Activated CD8-positive, alpha-beta T cell treated with anti-CD3 and anti-CD28 coated beads for 36 hours (primary cell): ENCODE measurements around the gene ZFPL1. TPM values are rescaled to one million over a fixed set of nuclear protein-coding genes. Genes with fewer than 3 reads are reported as not detected.

Experiments
- ATAC-seq: fragments of 200-7000 bp; cut with Tn5 transposase; one replicate; pipeline ENCODE4 v1.10.0; 2021; ENCODE audit warnings: mild to moderate bottlenecking, moderate library complexity
- CTCF ChIA-PET: fragments of 350-600 bp; sonication (Branson Sonifier 250); formaldehyde crosslinking; loops from one replicate; lab custom pipeline; 2021; ENCODE audit warnings: antibody characterized with exemption; lab: Charles Lee
- POLR2A ChIA-PET: fragments of 350-600 bp; sonication (Branson Sonifier 250); formaldehyde crosslinking; loops from one replicate; lab custom pipeline; 2021; ENCODE audit warnings: antibody characterized with exemption; lab: Charles Lee
- DNase-seq: peaks from one replicate; pipeline ENCODE4 v3.0.0-alpha.2; 2020
- H3K27ac Mint-ChIP-seq: one replicate; pipeline ENCODE4 v1.8.0; 2021; ENCODE audit warnings: mild to moderate bottlenecking, mixed read lengths
- H3K27me3 Mint-ChIP-seq: one replicate; pipeline ENCODE4 v1.8.0; 2021; ENCODE audit warnings: mixed read lengths
- H3K36me3 Mint-ChIP-seq: one replicate; pipeline ENCODE4 v1.8.0; 2021; ENCODE audit warnings: low read depth, mixed read lengths
- H3K4me1 Mint-ChIP-seq: one replicate; pipeline ENCODE4 v1.8.0; 2021; ENCODE audit warnings: low read depth, mixed read lengths
- H3K4me3 Mint-ChIP-seq: one replicate; pipeline ENCODE4 v1.8.0; 2021; ENCODE audit warnings: mild to moderate bottlenecking, moderate library complexity, mixed read lengths
- H3K9me3 Mint-ChIP-seq: one replicate; pipeline ENCODE4 v1.8.0; 2021; ENCODE audit warnings: mixed read lengths
- CTCF ChIP-seq: fragments of 200-600 bp; IDR thresholded peaks from one replicate; pipeline ENCODE4 v1.8.0; 2022; ENCODE audit warnings: antibody characterized with exemption, mild to moderate bottlenecking
- intact Hi-C: fragments of 100-400 bp; cut with micrococcal nuclease; formaldehyde crosslinking; loops from one replicate; pipeline ENCODE4 v1.10.0; 2022
- total RNA-seq, 2 experiments: library from RNA; stranded (reverse); gene quantifications; one replicate each; pipeline ENCODE4 v1.2.3, GENCODE V29; 2021

The ZFPL1 gene
- total RNA-seq, 2 experiments from 2014 or later, result 27.1 to 28.2 TPM

GRCh38 chr11:65124480-65125196 lies 40.6 kb downstream of the ZFPL1 start:
- TF ChIP-seq CTCF, result no peak
- DNase-seq, result no peak
- intact Hi-C loops, result no loop called here
- Mint-ChIP-seq H3K27me3 (no peaks in the 10 kb centered on the region), H3K9me3 (no peaks in the 10 kb centered on the region), H3K27ac (peak overlapping the region; percentile 72), H3K4me3 (peak overlapping the region; percentile 57), H3K36me3 (peaks cover 47% of the 10 kb centered on the region), H3K4me1 (peaks cover 33% of the 10 kb centered on the region)
- no peak for ATAC-seq
- CTCF ChIA-PET, result interaction anchor here (1.3 to 1.7 kb wide), 2 partner anchors 11 to 14 kb away, joined by 5 to 6 read pairs; no protein-coding TSS in a partner anchor
- POLR2A ChIA-PET, result interaction anchor here (1.0 to 1.7 kb wide), 2 partner anchors 10 to 298 kb away, joined by 3 to 16 read pairs; partner anchors contain the start of genes NEAT1 and SYVN1

GRCh38 chr11:65125197-65126056 lies 41.4 kb downstream of the ZFPL1 start:
- ChIA-PET CTCF (interaction anchor here (1.7 kb wide), 1 partner anchor 15 kb away, joined by 5 read pairs; no protein-coding TSS in a partner anchor), POLR2A (interaction anchor here (0.6 to 1.7 kb wide), 3 partner anchors 9 to 11 kb away, joined by 3 to 16 read pairs (median 5); partner anchors contain the start of gene SYVN1)
- Mint-ChIP-seq H3K4me1 (peaks cover 25% of the 10 kb centered on the region), H3K27ac (peak overlapping the region; percentile 15), H3K9me3 (no peaks in the 10 kb centered on the region), H3K27me3 (no peaks in the 10 kb centered on the region), H3K4me3 (no peak overlapping the region), H3K36me3 (peaks cover 39% of the 10 kb centered on the region)
- ATAC-seq (no peak), DNase-seq (no peak)
- TF ChIP-seq CTCF, result no peak
- intact Hi-C loops, result no loop called here

- no peak for TF ChIP-seq CTCF
- Mint-ChIP-seq H3K4me3 (no peak overlapping the region), H3K9me3 (no peaks in the 10 kb centered on the region), H3K4me1 (peaks cover 17% of the 10 kb centered on the region), H3K27me3 (no peaks in the 10 kb centered on the region), H3K27ac (peak overlapping the region; percentile 32), H3K36me3 (peaks cover 31% of the 10 kb centered on the region)
- DNase-seq (no peak), ATAC-seq (no peak)
- intact Hi-C loops, result no loop called here
- CTCF ChIA-PET, result interaction anchor here (0.7 to 1.0 kb wide), 2 partner anchors 9 to 51 kb away, joined by 3 read pairs; partner anchors contain the start of gene ZNHIT2
- POLR2A ChIA-PET, result interaction anchor here (1.0 to 1.7 kb wide), 5 partner anchors 8 to 30 kb away, joined by 3 to 5 read pairs (median 4); partner anchors contain the start of gene ZNHIT2
These were observed 42.7 kb downstream of the ZFPL1 start for GRCh38 chr11:65126624-65127274.

- Mint-ChIP-seq H3K4me1 (peaks cover 20% of the 10 kb centered on the region), H3K27ac (no peak overlapping the region), H3K27me3 (no peaks in the 10 kb centered on the region), H3K4me3 (no peak overlapping the region), H3K9me3 (no peaks in the 10 kb centered on the region), H3K36me3 (peaks cover 25% of the 10 kb centered on the region)
- no peak for TF ChIP-seq CTCF
- no peak for DNase-seq
- intact Hi-C loops, result no loop called here
- ChIA-PET CTCF (interaction anchor here (0.7 to 2.1 kb wide), 4 partner anchors 10 to 52 kb away, joined by 3 to 5 read pairs (median 3); partner anchors contain the start of gene ZNHIT2), POLR2A (interaction anchor here (0.8 to 1.7 kb wide), 5 partner anchors 7 to 26 kb away, joined by 3 to 7 read pairs (median 4); partner anchors contain the start of gene ZNHIT2)
- no peak for ATAC-seq
These were observed 43.6 kb downstream of the ZFPL1 start for GRCh38 chr11:65127473-65128181.
